Neutrophil (primary cell): ENCODE results near the gene CHEK1.
"Not testable (repeated sequence)": the region's sequence is repeated elsewhere in the genome, so short reads cannot be mapped to it uniquely, and the experiment has no call there.

Source experiments
- H3K27ac ChIP-seq: fragments of 200-600 bp; sonication (generic); 2 replicates; pipeline ENCODE4 v1.5.1; 2016; ENCODE audit warnings: mild to moderate bottlenecking, moderate library complexity
- H3K27me3 ChIP-seq: fragments of 200-600 bp; sonication (generic); 2 replicates; pipeline ENCODE4 v1.6.0; 2016; ENCODE audit warnings: mild to moderate bottlenecking
- H3K36me3 ChIP-seq: fragments of 200-600 bp; sonication (generic); 2 replicates; pipeline ENCODE4 v1.5.1; 2017
- H3K4me1 ChIP-seq, 2 experiments: fragments of 200-600 bp in 1 of 2; sonication (generic) in 1 of 2; 1 replicate in 1 of 2; 2 replicates in 1 of 2; pipeline versions ENCODE4 v1.5.1 to v1.6.1; 2013 to 2016; ENCODE audit warnings: low read depth in 1 of 2, low read length in 1 of 2, mild to moderate bottlenecking in 1 of 2, moderate library complexity in 1 of 2; ENCODE audit not compliant: control insufficient read depth in 1 of 2, insufficient read depth in 1 of 2
- H3K4me3 ChIP-seq, 2 experiments: fragments of 200-600 bp in 1 of 2; sonication (generic) in 1 of 2; 1 replicate in 1 of 2; 2 replicates in 1 of 2; pipeline ENCODE4 v1.5.1; 2013 to 2016; ENCODE audit warnings: low read depth in 1 of 2, low read length in 1 of 2, mild to moderate bottlenecking in 1 of 2, moderate library complexity in 1 of 2
- H3K9me3 ChIP-seq: fragments of 200-600 bp; sonication (generic); 2 replicates; pipeline ENCODE4 v1.5.1; 2016
- CTCF ChIP-seq: fragments of 200-600 bp; sonication (generic); IDR thresholded peaks from 2 replicates; pipeline ENCODE4 v1.5.1; 2016; ENCODE audit warnings: antibody characterized with exemption

CHEK1 gene

GRCh38 chr11:125624756-125625213 is at the start of gene CHEK1:
CHEK1 (plus strand) TSS chr11:125625163; CDS start chr11:125626769, 1,606 bp downstream.
- Histone ChIP-seq H3K4me3 (peak within 1 kb of the TSS; percentile 73 to 93), H3K4me1 (peaks cover 15 to 22% of the 10 kb centered on the region in 2 experiments), H3K9me3 (no peaks in the 10 kb centered on the region), H3K27ac (peak within 1 kb of the TSS; percentile 76), H3K36me3 (peaks cover 24% of the 10 kb centered on the region), H3K27me3 (no peaks in the 10 kb centered on the region)
- no peak for TF ChIP-seq CTCF

GRCh38 chr11:125577181-125577580 is 47.8 kb upstream of the CHEK1 start:
- H3K4me3 ChIP-seq, H3K4me1 ChIP-seq, H3K9me3 ChIP-seq, H3K27me3 ChIP-seq, H3K27ac ChIP-seq: not testable (repeated sequence)
- peaks cover 70% of the 10 kb centered on the region for H3K36me3 ChIP-seq

- H3K9me3 ChIP-seq, result no peaks in the 10 kb centered on the region
- no peaks in the 10 kb centered on the region for H3K4me1 ChIP-seq
- no peaks in the 10 kb centered on the region for H3K27me3 ChIP-seq
- H3K36me3 ChIP-seq, result peaks cover 82% of the 10 kb centered on the region
- H3K4me3 ChIP-seq, result no peak overlapping the region
- H3K27ac ChIP-seq, result no peak overlapping the region
- no peak for TF ChIP-seq CTCF
Measured at GRCh38 chr11:125578783-125579182, 46.2 kb upstream of the CHEK1 start.

GRCh38 chr11:125579811-125580210 is 45.2 kb upstream of the CHEK1 start:
- H3K9me3 ChIP-seq, result no peaks in the 10 kb centered on the region
- no peak overlapping the region for H3K4me3 ChIP-seq
- peaks cover 73% of the 10 kb centered on the region for H3K36me3 ChIP-seq
- TF ChIP-seq CTCF, result no peak
- H3K4me1 ChIP-seq, result no peaks in the 10 kb centered on the region
- H3K27me3 ChIP-seq, result no peaks in the 10 kb centered on the region
- no peak overlapping the region for H3K27ac ChIP-seq

- no peaks in the 10 kb centered on the region for H3K4me1 ChIP-seq
- H3K9me3 ChIP-seq, result no peaks in the 10 kb centered on the region
- H3K36me3 ChIP-seq, result peaks cover 40% of the 10 kb centered on the region
- H3K4me3 ChIP-seq, result no peak overlapping the region
- no peak overlapping the region for H3K27ac ChIP-seq
- no peak for TF ChIP-seq CTCF
- H3K27me3 ChIP-seq, result no peaks in the 10 kb centered on the region
Measured at GRCh38 chr11:125583496-125583895, 41.5 kb upstream of the CHEK1 start.

- Histone ChIP-seq H3K4me3 (no peak overlapping the region), H3K27me3 (no peaks in the 10 kb centered on the region), H3K27ac (no peak overlapping the region), H3K4me1 (no peaks in the 10 kb centered on the region), H3K36me3 (peaks cover 22% of the 10 kb centered on the region), H3K9me3 (no peaks in the 10 kb centered on the region)
- TF ChIP-seq CTCF, result no peak
Measured at GRCh38 chr11:125585487-125585886, 39.5 kb upstream of the CHEK1 start.
